Spleen (tissue), 7 donors: Measurements from ENCODE around the gene NCOA7.

Source experiments
- POLR2AphosphoS5 ChIP-seq, 3 donors: sonication (generic); formaldehyde crosslinking; IDR thresholded peaks; one replicate each; pipeline ENCODE4 v1.5.1; 2017; ENCODE audit warnings: antibody characterized with exemption in 3 of 3
- TF ChIP-seq, protein P1 (sequence below), 11 experiments: fragments of 200-600 bp in 7 of 11; fragments of 450-650 bp in 4 of 11; sonication (generic) in 4 of 11; IDR thresholded peaks in 8 of 11; conservative IDR thresholded peaks in 3 of 11; 1 replicate in 7 of 11; 2 replicates in 4 of 11; pipeline versions ENCODE4 v1.4.0 to v1.8.0; 2016 to 2021; ENCODE audit warnings: antibody characterized with exemption in 11 of 11, inconsistent platforms in 4 of 11, mild to moderate bottlenecking in 1 of 11
- donor health status: DM: no; HTN: no; CAD: no; lungs with moderate emphysema.
- donor health status: DM: no; HTN: no; CAD: no.
- donor health status: DM: no; HTN: no; CAD: no.

- TF ChIP-seq, protein P1, sequence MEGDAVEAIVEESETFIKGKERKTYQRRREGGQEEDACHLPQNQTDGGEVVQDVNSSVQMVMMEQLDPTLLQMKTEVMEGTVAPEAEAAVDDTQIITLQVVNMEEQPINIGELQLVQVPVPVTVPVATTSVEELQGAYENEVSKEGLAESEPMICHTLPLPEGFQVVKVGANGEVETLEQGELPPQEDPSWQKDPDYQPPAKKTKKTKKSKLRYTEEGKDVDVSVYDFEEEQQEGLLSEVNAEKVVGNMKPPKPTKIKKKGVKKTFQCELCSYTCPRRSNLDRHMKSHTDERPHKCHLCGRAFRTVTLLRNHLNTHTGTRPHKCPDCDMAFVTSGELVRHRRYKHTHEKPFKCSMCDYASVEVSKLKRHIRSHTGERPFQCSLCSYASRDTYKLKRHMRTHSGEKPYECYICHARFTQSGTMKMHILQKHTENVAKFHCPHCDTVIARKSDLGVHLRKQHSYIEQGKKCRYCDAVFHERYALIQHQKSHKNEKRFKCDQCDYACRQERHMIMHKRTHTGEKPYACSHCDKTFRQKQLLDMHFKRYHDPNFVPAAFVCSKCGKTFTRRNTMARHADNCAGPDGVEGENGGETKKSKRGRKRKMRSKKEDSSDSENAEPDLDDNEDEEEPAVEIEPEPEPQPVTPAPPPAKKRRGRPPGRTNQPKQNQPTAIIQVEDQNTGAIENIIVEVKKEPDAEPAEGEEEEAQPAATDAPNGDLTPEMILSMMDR (IDR thresholded peaks at IDR 0.05 in 8 of 11, conservative IDR thresholded peaks at IDR 0.05 in 3 of 11), result no peak
- TF ChIP-seq POLR2AphosphoS5 (IDR thresholded peaks at IDR 0.05), result no peak
Observed at GRCh38 chr6:125886021-125886420, 95.3 kb downstream of the NCOA7 start.
